ENCODE results near the gene XRRA1.

DNA sequence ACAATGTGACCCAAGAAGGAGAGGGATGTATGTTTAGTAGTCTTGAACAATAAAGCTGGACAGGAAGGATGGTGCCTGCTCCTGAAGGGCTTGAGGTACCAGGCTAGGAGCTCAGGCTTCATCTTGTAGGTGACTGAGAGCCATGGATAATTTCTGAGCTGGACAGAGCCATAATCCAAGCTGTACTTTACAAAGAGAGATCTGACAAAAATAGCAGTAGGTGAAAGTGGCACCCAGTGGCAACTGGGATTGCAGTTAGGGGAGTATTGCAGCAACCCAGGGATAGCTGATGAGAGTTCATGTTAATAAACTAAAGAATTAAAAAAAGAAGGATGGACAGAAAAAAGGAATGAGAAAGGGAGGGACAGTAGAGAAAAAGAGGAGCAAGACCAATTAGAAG, 7.4 kb downstream of the XRRA1 start:
- TF ChIP-seq, protein P1, sequence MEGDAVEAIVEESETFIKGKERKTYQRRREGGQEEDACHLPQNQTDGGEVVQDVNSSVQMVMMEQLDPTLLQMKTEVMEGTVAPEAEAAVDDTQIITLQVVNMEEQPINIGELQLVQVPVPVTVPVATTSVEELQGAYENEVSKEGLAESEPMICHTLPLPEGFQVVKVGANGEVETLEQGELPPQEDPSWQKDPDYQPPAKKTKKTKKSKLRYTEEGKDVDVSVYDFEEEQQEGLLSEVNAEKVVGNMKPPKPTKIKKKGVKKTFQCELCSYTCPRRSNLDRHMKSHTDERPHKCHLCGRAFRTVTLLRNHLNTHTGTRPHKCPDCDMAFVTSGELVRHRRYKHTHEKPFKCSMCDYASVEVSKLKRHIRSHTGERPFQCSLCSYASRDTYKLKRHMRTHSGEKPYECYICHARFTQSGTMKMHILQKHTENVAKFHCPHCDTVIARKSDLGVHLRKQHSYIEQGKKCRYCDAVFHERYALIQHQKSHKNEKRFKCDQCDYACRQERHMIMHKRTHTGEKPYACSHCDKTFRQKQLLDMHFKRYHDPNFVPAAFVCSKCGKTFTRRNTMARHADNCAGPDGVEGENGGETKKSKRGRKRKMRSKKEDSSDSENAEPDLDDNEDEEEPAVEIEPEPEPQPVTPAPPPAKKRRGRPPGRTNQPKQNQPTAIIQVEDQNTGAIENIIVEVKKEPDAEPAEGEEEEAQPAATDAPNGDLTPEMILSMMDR (IDR thresholded peaks at IDR 0.05), result no peak
- no peak for TF ChIP-seq ZFX (IDR thresholded peaks at IDR 0.05; ENCODE audit: borderline replicate concordance)

Measured in 22Rv1 (cell line).